Fibroblast of peridontal ligament (primary cell): Measurements from ENCODE around the gene OR1J1.

Experiments
- DNase-seq: peaks from one replicate; pipeline ENCODE4 v3.0.0-alpha.2; 2010; ENCODE audit errors: extremely low read depth

OR1J1 gene

DNA sequence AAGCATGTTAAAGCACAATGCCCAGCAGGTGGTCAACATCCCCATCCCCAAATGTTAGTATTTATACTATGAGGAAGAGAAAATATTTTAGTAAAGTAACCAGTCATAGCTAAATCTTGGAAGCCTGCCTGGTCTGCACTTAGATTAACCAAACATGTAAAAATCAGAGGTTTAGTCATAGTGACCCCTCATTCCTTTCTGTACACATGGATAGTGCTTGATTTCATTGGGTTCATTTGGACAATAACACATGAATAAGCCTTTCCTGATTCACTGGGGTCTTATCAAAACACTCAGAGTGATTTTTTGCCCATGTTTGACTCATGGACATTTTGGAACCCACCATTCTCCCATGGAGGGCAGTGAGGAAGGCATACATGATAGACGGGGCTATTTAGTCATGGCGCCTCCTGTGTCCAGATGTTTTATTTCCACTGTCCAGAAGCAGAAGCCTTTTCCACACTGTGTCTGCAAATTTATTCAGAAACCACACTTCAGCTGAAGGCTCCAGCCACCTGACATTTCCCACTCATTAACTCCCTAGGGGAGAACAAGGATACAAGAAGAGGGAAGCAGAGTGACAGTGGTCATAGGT is 32.5 kb downstream of the OR1J1 start:
- peak; percentile 98 for DNase-seq

DNA sequence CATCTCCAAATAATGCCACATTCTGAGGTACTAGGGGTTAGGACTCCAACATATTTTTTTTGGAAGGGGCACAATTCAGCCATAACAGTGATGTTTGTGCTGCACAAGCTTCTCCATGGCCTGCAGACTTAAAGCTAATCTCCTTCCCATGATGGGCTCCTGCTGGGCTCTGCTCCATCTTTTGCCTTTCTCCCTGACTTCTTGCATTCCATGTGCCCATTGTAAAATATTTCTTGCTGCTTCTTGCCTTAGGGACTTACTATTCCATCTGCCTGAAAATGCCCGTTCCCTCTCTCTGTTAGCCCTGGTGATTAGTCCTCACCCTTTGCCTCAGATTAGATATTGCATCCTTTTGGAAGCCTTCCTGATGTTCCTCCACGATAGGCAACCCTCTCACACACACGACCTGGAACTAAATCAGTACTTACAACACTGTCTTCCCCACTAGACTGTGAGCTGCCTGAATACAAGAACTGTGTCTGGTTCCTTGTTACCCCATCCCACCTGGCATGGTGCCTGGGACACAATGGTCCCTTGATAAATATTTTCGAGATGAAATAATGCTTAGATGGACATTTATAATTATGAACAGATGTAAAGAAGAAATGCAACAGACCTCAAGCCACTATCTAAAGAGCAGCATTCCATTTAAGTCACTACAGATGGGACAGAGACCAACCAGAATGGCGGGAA is 33.5 kb downstream of the OR1J1 start:
- peak; percentile 92 for DNase-seq

DNA sequence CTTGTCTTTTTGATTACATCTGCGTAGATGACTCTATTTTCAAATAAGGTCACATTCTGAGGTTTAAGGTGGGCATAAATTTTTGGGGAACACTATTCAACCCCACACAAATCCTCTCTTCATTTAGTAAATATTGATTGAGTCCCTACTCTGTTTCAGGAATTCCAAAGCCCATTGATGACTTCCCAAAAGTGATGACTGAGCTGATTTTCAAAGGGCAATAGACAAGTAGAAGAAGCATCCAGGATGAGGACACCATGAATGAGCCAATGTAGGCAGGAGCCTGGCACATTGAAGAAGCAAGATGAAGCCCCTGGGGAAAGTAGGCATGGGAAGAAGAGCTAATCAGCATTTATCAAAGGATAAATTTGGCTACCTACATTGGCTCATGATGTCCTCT is 35.2 kb downstream of the OR1J1 start:
- no peak for DNase-seq
